ENCODE results near the gene ARRB2.

GRCh38 chr17:4674685-4674998 lies 35.8 kb upstream of the ARRB2 start:
- TF ChIP-seq GATA2 (IDR thresholded peaks at IDR 0.05; ENCODE audit: low read depth, low read length): no peak
- TF ChIP-seq GATA3 (IDR thresholded peaks at IDR 0.05; ENCODE audit: low read depth, low read length): no peak

Measured in SH-SY5Y (cell line).